ENCODE data around the gene C20orf173.

DNA sequence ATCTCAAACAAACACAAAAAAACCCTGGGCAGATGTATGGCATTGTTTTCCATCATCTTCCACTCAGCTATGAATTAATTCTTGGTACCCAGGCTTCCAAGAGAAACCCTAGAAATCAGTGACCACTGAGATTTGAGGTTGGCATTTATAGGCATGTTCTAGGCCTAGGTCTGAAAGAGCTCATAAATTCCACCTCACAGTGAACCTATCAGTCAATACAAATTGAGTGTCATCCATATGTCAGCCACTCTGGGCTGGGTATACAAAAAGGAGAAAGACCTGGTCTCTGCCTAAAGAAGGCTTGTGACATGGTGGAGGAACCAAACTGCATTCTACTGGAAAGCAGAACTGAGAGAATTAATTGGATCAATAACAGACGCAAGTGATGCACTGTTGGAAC lies 30.2 kb downstream of the C20orf173 start:
- TF ChIP-seq, protein P1, sequence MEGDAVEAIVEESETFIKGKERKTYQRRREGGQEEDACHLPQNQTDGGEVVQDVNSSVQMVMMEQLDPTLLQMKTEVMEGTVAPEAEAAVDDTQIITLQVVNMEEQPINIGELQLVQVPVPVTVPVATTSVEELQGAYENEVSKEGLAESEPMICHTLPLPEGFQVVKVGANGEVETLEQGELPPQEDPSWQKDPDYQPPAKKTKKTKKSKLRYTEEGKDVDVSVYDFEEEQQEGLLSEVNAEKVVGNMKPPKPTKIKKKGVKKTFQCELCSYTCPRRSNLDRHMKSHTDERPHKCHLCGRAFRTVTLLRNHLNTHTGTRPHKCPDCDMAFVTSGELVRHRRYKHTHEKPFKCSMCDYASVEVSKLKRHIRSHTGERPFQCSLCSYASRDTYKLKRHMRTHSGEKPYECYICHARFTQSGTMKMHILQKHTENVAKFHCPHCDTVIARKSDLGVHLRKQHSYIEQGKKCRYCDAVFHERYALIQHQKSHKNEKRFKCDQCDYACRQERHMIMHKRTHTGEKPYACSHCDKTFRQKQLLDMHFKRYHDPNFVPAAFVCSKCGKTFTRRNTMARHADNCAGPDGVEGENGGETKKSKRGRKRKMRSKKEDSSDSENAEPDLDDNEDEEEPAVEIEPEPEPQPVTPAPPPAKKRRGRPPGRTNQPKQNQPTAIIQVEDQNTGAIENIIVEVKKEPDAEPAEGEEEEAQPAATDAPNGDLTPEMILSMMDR (IDR thresholded peaks at IDR 0.05) = no peak
- no peak for TF ChIP-seq POLR2A (IDR thresholded peaks at IDR 0.05)
